Upper lobe of left lung (tissue), 6 donors: ENCODE results near the gene ULK4. TPM values are rescaled to one million over a fixed set of nuclear protein-coding genes. Genes with fewer than 3 reads are reported as not detected.

ENCODE experiments used
- ATAC-seq, 2 donors: fragments of 200-7000 bp; cut with Tn5 transposase; one replicate each; pipeline ENCODE4 v1.9.1; 2022; ENCODE audit warnings: mild to moderate bottlenecking in 2 of 2, moderate library complexity in 2 of 2; ENCODE audit not compliant: low FRiP score in 2 of 2
- DNase-seq, 2 donors: peaks; one replicate each; pipeline ENCODE4 v3.0.0-alpha.2; 2019 to 2020
- H3K27ac ChIP-seq, 4 donors: fragments of 200-600 bp; sonication (generic); one replicate each; pipeline ENCODE4 v1.5.1; 2016 to 2019
- H3K27me3 ChIP-seq, 4 donors: fragments of 200-600 bp; sonication (generic); one replicate each; pipeline ENCODE4 v1.5.1; 2017 to 2019
- H3K36me3 ChIP-seq, 4 donors: fragments of 200-600 bp; sonication (generic); one replicate each; pipeline ENCODE4 v1.5.1; 2016 to 2019
- H3K4me1 ChIP-seq, 4 donors: fragments of 200-600 bp; sonication (generic); one replicate each; pipeline ENCODE4 v1.5.1; 2018 to 2019
- H3K4me3 ChIP-seq, 4 donors: fragments of 200-600 bp; sonication (generic); one replicate each; pipeline ENCODE4 v1.5.1; 2017 to 2019; ENCODE audit warnings: mild to moderate bottlenecking in 2 of 4, moderate library complexity in 1 of 4
- H3K9me3 ChIP-seq, 4 donors: fragments of 200-600 bp; sonication (generic); one replicate each; pipeline ENCODE4 v1.5.1; 2018 to 2019
- CTCF ChIP-seq, 6 experiments: fragments of 450-650 bp in 4 of 6; fragments of 200-600 bp in 2 of 6; sonication (generic) in 2 of 6; IDR thresholded peaks; one replicate each; pipeline ENCODE4 v1.5.1; 2016 to 2019; ENCODE audit warnings: antibody characterized with exemption in 6 of 6
- EP300 ChIP-seq, 4 donors: sonication (generic); formaldehyde crosslinking; IDR thresholded peaks; one replicate each; pipeline ENCODE4 v1.5.1; 2017; ENCODE audit warnings: antibody characterized with exemption in 4 of 4, control low read depth in 2 of 4
- POLR2A ChIP-seq, 4 donors: fragments of 450-650 bp; IDR thresholded peaks; one replicate each; pipeline ENCODE4 v1.5.1; 2016 to 2017; ENCODE audit warnings: antibody characterized with exemption in 4 of 4, mild to moderate bottlenecking in 2 of 4
- POLR2AphosphoS5 ChIP-seq, 2 donors: sonication (generic); formaldehyde crosslinking; IDR thresholded peaks; one replicate each; pipeline ENCODE4 v1.5.1; 2017; ENCODE audit warnings: antibody characterized with exemption in 2 of 2
- WGBS, 2 donors: methylation state at CpG; one replicate each; pipeline ENCODE4 v1.1.5; 2017 to 2018; 5-methylcytosine and 5-hydroxymethylcytosine counted together
- total RNA-seq, 6 donors: library from RNA; depleted of rRNA in 4 of 6; stranded (reverse); fragments of >200 nt in 4 of 6; gene quantifications; one replicate each; pipeline versions ENCODE4 v1.1.0 to v1.2.1, GENCODE V29; 2016 to 2021
- donor health status: DM: no; HTN: no; CAD: no; lungs with moderate emphysema.
- donor health status: DM: no; HTN: yes; CAD: no; lungs with severe emphysema.

ULK4 gene
- total RNA-seq, 6 donors from 2014 or later = 9.4 to 76.5 (median 28.1) TPM

GRCh38 chr3:41419809-41420208 is 542.1 kb downstream of the ULK4 start:
- no peaks in the 10 kb centered on the region for H3K4me1 ChIP-seq
- no peaks in the 10 kb centered on the region for H3K9me3 ChIP-seq
- H3K36me3 ChIP-seq = no peaks in the 10 kb centered on the region
- TF ChIP-seq CTCF (IDR thresholded peaks at IDR 0.05) (no peak), POLR2A (IDR thresholded peaks at IDR 0.05) (no peak)
- H3K27me3 ChIP-seq = no peaks in the 10 kb centered on the region
- DNase-seq = peak in 1 of 2 donors; percentile 6
- H3K4me3 ChIP-seq = no peak overlapping the region
- ATAC-seq = no peak
- 57 to 62% methylated on average over 5 of the region's 5 CpGs for WGBS, 2 donors
- H3K27ac ChIP-seq = no peak overlapping the region

- Histone ChIP-seq H3K9me3 (no peaks in the 10 kb centered on the region), H3K4me3 (no peak overlapping the region), H3K4me1 (no peaks in the 10 kb centered on the region), H3K36me3 (no peaks in the 10 kb centered on the region), H3K27me3 (no peaks in the 10 kb centered on the region), H3K27ac (no peak overlapping the region)
- DNase-seq (no peak), ATAC-seq (peak in 1 of 2 donors; percentile 34)
- 67 to 74% methylated on average over 7 of the region's 7 CpGs for WGBS, 2 donors
- TF ChIP-seq POLR2A (IDR thresholded peaks at IDR 0.05) = no peak
- TF ChIP-seq CTCF (IDR thresholded peaks at IDR 0.05) = no peak
- no peak for TF ChIP-seq EP300 (IDR thresholded peaks at IDR 0.05)
- no peak for TF ChIP-seq POLR2AphosphoS5 (IDR thresholded peaks at IDR 0.05)
Measured at GRCh38 chr3:41418961-41419691, 542.8 kb downstream of the ULK4 start.

DNA sequence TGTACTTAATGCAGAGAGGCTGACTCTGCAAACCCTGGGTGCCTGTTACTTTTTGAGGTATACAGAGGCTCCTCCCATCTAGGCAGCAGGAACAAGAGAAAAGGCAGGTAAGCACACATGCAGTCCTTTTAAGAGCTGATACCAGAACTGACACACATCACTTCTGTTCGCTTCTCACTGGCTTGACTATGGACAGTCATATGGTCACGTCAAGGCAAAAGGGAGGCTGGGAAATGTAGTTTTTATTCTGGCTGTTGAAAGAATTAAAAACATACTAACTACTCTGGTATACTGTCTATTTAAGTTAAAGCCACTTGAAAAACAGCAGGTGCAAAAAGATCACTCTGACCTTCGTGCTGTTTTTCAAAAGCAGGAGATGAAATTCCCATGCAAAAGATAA is 544.3 kb downstream of the ULK4 start:
- DNase-seq (no peak), ATAC-seq (no peak)
- H3K36me3 ChIP-seq = no peaks in the 10 kb centered on the region
- H3K9me3 ChIP-seq = no peaks in the 10 kb centered on the region
- H3K4me3 ChIP-seq = no peak overlapping the region
- H3K27me3 ChIP-seq = no peaks in the 10 kb centered on the region
- H3K27ac ChIP-seq = no peak overlapping the region
- 88 to 96% methylated on average over 3 of the region's 3 CpGs for WGBS, 2 donors
- TF ChIP-seq EP300 (IDR thresholded peaks at IDR 0.05) (no peak), POLR2A (IDR thresholded peaks at IDR 0.05) (no peak), CTCF (IDR thresholded peaks at IDR 0.05) (no peak), POLR2AphosphoS5 (IDR thresholded peaks at IDR 0.05) (no peak)
- no peaks in the 10 kb centered on the region for H3K4me1 ChIP-seq

GRCh38 chr3:41411065-41411464 is 550.8 kb downstream of the ULK4 start:
- no peak for TF ChIP-seq POLR2AphosphoS5 (IDR thresholded peaks at IDR 0.05)
- TF ChIP-seq CTCF (IDR thresholded peaks at IDR 0.05) = no peak
- TF ChIP-seq POLR2A (IDR thresholded peaks at IDR 0.05) = no peak
- TF ChIP-seq EP300 (IDR thresholded peaks at IDR 0.05) = no peak

GRCh38 chr3:41405466-41405865 is 556.4 kb downstream of the ULK4 start:
- ATAC-seq (no peak), DNase-seq (no peak)
- H3K4me3 ChIP-seq = no peak overlapping the region
- TF ChIP-seq CTCF (IDR thresholded peaks at IDR 0.05) (no peak), POLR2A (IDR thresholded peaks at IDR 0.05) (no peak), EP300 (IDR thresholded peaks at IDR 0.05) (no peak), POLR2AphosphoS5 (IDR thresholded peaks at IDR 0.05) (no peak)
- no peaks in the 10 kb centered on the region for H3K36me3 ChIP-seq
- WGBS, 2 donors = 70 to 82% methylated on average over 2 of the region's 2 CpGs
- H3K4me1 ChIP-seq = no peaks in the 10 kb centered on the region
- H3K27me3 ChIP-seq = no peaks in the 10 kb centered on the region
- H3K9me3 ChIP-seq = no peaks in the 10 kb centered on the region
- no peak overlapping the region for H3K27ac ChIP-seq

More at GRCh38 chr3:41411065-41411464, 550.8 kb downstream of the ULK4 start:
- Histone ChIP-seq H3K27me3 (no peaks in the 10 kb centered on the region), H3K4me1 (no peaks in the 10 kb centered on the region), H3K9me3 (no peaks in the 10 kb centered on the region), H3K4me3 (no peak overlapping the region), H3K27ac (no peak overlapping the region), H3K36me3 (no peaks in the 10 kb centered on the region)
- ATAC-seq (no peak), DNase-seq (no peak)
- WGBS, 2 donors = 68 to 74% methylated on average over 1 of the region's 1 CpG
